Iris pigment epithelial cell (primary cell): ENCODE results near the gene PLPP4.

Experiments
- DNase-seq: peaks from one replicate; pipeline ENCODE4 v3.0.0-alpha.2; 2011; ENCODE audit warnings: low read depth

Gene PLPP4

GRCh38 chr10:120457431-120458172 is 575 bp downstream of the PLPP4 start:
- no peak for DNase-seq

GRCh38 chr10:120458432-120458831 is 1.4 kb downstream of the PLPP4 start:
- DNase-seq: no peak

GRCh38 chr10:120459185-120459584 is 2.2 kb downstream of the PLPP4 start:
- no peak for DNase-seq

- peak; percentile 51 for DNase-seq
Measured at GRCh38 chr10:120460186-120460585, 3.2 kb downstream of the PLPP4 start.

- peak; percentile 99 for DNase-seq
Measured at GRCh38 chr10:120460776-120461175, 3.7 kb downstream of the PLPP4 start.

- DNase-seq: no peak
Measured at GRCh38 chr10:120462018-120462682, 5.1 kb downstream of the PLPP4 start.

- DNase-seq: no peak
Measured at GRCh38 chr10:120465138-120465537, 8.1 kb downstream of the PLPP4 start.

- no peak for DNase-seq
Measured at GRCh38 chr10:120466006-120466405, 9.0 kb downstream of the PLPP4 start.

GRCh38 chr10:120473593-120473992 is 16.6 kb downstream of the PLPP4 start:
- DNase-seq: no peak

GRCh38 chr10:120474956-120475355 is 17.9 kb downstream of the PLPP4 start:
- DNase-seq: no peak

- no peak for DNase-seq
Measured at GRCh38 chr10:120475844-120476791, 19.1 kb downstream of the PLPP4 start.

- peak; percentile 66 for DNase-seq
Measured at GRCh38 chr10:120477021-120477742, 20.2 kb downstream of the PLPP4 start.

GRCh38 chr10:120477743-120478141 is 20.7 kb downstream of the PLPP4 start:
- peak; percentile 44 for DNase-seq

- DNase-seq: no peak
Measured at GRCh38 chr10:120478386-120478785, 21.4 kb downstream of the PLPP4 start.

- no peak for DNase-seq
Measured at GRCh38 chr10:120479506-120479905, 22.5 kb downstream of the PLPP4 start.

GRCh38 chr10:120480065-120480600 is 23.1 kb downstream of the PLPP4 start:
- peak; percentile 28 for DNase-seq

GRCh38 chr10:120480848-120481247 is 23.8 kb downstream of the PLPP4 start:
- no peak for DNase-seq

- no peak for DNase-seq
Measured at GRCh38 chr10:120483006-120483405, 26.0 kb downstream of the PLPP4 start.

GRCh38 chr10:120483651-120484301 is 26.7 kb downstream of the PLPP4 start:
- DNase-seq: no peak

GRCh38 chr10:120485946-120486345 is 28.9 kb downstream of the PLPP4 start:
- no peak for DNase-seq

GRCh38 chr10:120486671-120487205 is 29.7 kb downstream of the PLPP4 start:
- no peak for DNase-seq
